ENCODE data around the gene NCOA7. TPM values are rescaled to one million over a fixed set of nuclear protein-coding genes. Genes with fewer than 3 reads are reported as not detected.
A peak's percentile ranks its signal among the peaks of the same experiment; 100 is the strongest.

The NCOA7 gene
- total RNA-seq, 1 experiment from 2014 or later, result 13.8 TPM

- RAD21 ChIA-PET (ENCODE audit: low non-redundant PET in 1 of 2, low total read pairs in 2 of 2, uncharacterized antibody in 2 of 2, unreplicated experiment in 2 of 2), result interaction anchor here in 1 of 2 experiments (0.6 to 1.0 kb wide), 2 partner anchors 244 to 446 kb away, joined by 4 read pairs; no protein-coding TSS in a partner anchor
- POLR2A ChIA-PET, result no interaction called here
- H4K20me1 ChIP-seq (ENCODE audit: insufficient read depth), result no peaks in the 10 kb centered on the region
- no peak overlapping the region for H3K9ac ChIP-seq (ENCODE audit: low read length)
- no peaks in the 10 kb centered on the region for H3K36me3 ChIP-seq (ENCODE audit: control insufficient read depth in 1 of 2, insufficient read depth in 2 of 2, low read length in 2 of 2)
- BruUV-seq (replicated peaks), result no TSS peak
- H3K27ac ChIP-seq (ENCODE audit: low read depth, low read length), result no peak overlapping the region
- H3K9me3 ChIP-seq (ENCODE audit: control insufficient read depth in 1 of 2, insufficient read depth in 1 of 2, low read depth in 1 of 2, low read length in 2 of 2), result no peaks in the 10 kb centered on the region
- H3K4me3 ChIP-seq (replicated peaks in 1 of 2; ENCODE audit: low read depth in 1 of 2, low read length in 2 of 2), result no peak overlapping the region
- H3K79me2 ChIP-seq (ENCODE audit: insufficient read depth, low read length), result no peaks in the 10 kb centered on the region
- ATAC-seq, result peak; percentile 97
- TF ChIP-seq TCF7L2 (IDR thresholded peaks at IDR 0.05; ENCODE audit: borderline replicate concordance, extremely low read depth, insufficient read depth, insufficient read length) (peak; percentile 63), SP1 (IDR thresholded peaks at IDR 0.05; ENCODE audit: low read depth) (no peak), CTCF (IDR thresholded peaks at IDR 0.05 in 2 of 3, conservative IDR thresholded peaks at IDR 0.05 in 1 of 3; ENCODE audit: borderline replicate concordance in 1 of 3, insufficient read depth in 1 of 3, low read depth in 2 of 3, low read length in 2 of 3) (peak; percentile 53 to 85 (median 75); a peak in 5 of 6 replicates), RAD21 (IDR thresholded peaks at IDR 0.05; ENCODE audit: low read depth) (peak; percentile 48)
- peaks cover 55% of the 10 kb centered on the region for H3K27me3 ChIP-seq (ENCODE audit: insufficient read depth, low read length)
- H3K9me2 ChIP-seq (ENCODE audit: insufficient read depth), result no peaks in the 10 kb centered on the region
- H3K4me2 ChIP-seq (ENCODE audit: low read length), result peak overlapping the region; percentile 42
- CTCF ChIA-PET, result interaction anchor here (1.0 to 4.8 kb wide), 4 partner anchors 429 to 889 kb away, joined by 3 to 49 read pairs (median 5); no protein-coding TSS in a partner anchor
- DNase-seq (ENCODE audit: low read depth, low spot score), result peak; percentile 33
- H3K4me1 ChIP-seq (ENCODE audit: control insufficient read depth in 1 of 2, insufficient read depth in 2 of 2, low read length in 2 of 2), result peaks cover 0 to 6% of the 10 kb centered on the region in 2 experiments; a peak in 1 of 4 replicates
- intact Hi-C loops (cut with micrococcal nuclease), result loop anchor here (2.0 kb wide), 1 partner anchor 445 kb away; no protein-coding TSS in a partner anchor
- peak overlapping the region; percentile 58 for H2AFZ ChIP-seq (ENCODE audit: low read depth, low read length, poor library complexity, severe bottlenecking)
Measured at GRCh38 chr6:125759184-125759902, 31.4 kb upstream of the NCOA7 start.
